ENCODE results near the gene RASSF8. TPM values are rescaled to one million over a fixed set of nuclear protein-coding genes. Genes with fewer than 3 reads are reported as not detected.

Gene RASSF8
- total RNA-seq, 1 donor from 2014 or later: 33.7 TPM

GRCh38 chr12:26032290-26032689 is 73.8 kb downstream of the RASSF8 start:
- Histone ChIP-seq H3K36me3 (no peaks in the 10 kb centered on the region), H3K27me3 (ENCODE audit: low read depth) (no peaks in the 10 kb centered on the region), H3K9me3 (replicated peaks) (no peaks in the 10 kb centered on the region), H3K4me3 (no peak overlapping the region), H3K4me1 (peaks cover 36% of the 10 kb centered on the region), H3K27ac (replicated peaks) (peak overlapping the region; percentile 11)
- no peak for TF ChIP-seq CTCF (IDR thresholded peaks at IDR 0.05; ENCODE audit: borderline replicate concordance)
- DNase-seq: no peak
- intact Hi-C loops (cut with micrococcal nuclease): no loop called here

GRCh38 chr12:26032719-26033241 is 74.3 kb downstream of the RASSF8 start:
- intact Hi-C loops (cut with micrococcal nuclease): no loop called here
- peaks cover 41% of the 10 kb centered on the region for H3K4me1 ChIP-seq
- no peaks in the 10 kb centered on the region for H3K36me3 ChIP-seq
- no peaks in the 10 kb centered on the region for H3K27me3 ChIP-seq (ENCODE audit: low read depth)
- no peak for TF ChIP-seq CTCF (IDR thresholded peaks at IDR 0.05; ENCODE audit: borderline replicate concordance)
- no peak for DNase-seq
- H3K4me3 ChIP-seq: no peak overlapping the region
- H3K27ac ChIP-seq (replicated peaks): peak overlapping the region; percentile 16
- H3K9me3 ChIP-seq (replicated peaks): no peaks in the 10 kb centered on the region

- TF ChIP-seq CTCF (IDR thresholded peaks at IDR 0.05; ENCODE audit: borderline replicate concordance): no peak
- no peak for DNase-seq
- Histone ChIP-seq H3K4me1 (peaks cover 34% of the 10 kb centered on the region), H3K9me3 (replicated peaks) (no peaks in the 10 kb centered on the region), H3K36me3 (no peaks in the 10 kb centered on the region), H3K4me3 (no peak overlapping the region), H3K27me3 (ENCODE audit: low read depth) (no peaks in the 10 kb centered on the region), H3K27ac (replicated peaks) (no peak overlapping the region)
- intact Hi-C loops (cut with micrococcal nuclease): no loop called here
These were observed 76.1 kb downstream of the RASSF8 start for GRCh38 chr12:26034371-26035142.

- TF ChIP-seq CTCF (IDR thresholded peaks at IDR 0.05; ENCODE audit: borderline replicate concordance): no peak
- no peaks in the 10 kb centered on the region for H3K27me3 ChIP-seq (ENCODE audit: low read depth)
- H3K4me3 ChIP-seq: no peak overlapping the region
- H3K4me1 ChIP-seq: peaks cover 37% of the 10 kb centered on the region
- DNase-seq: no peak
- H3K27ac ChIP-seq (replicated peaks): no peak overlapping the region
- no peaks in the 10 kb centered on the region for H3K9me3 ChIP-seq (replicated peaks)
- H3K36me3 ChIP-seq: no peaks in the 10 kb centered on the region
- intact Hi-C loops (cut with micrococcal nuclease): no loop called here
These were observed 78.4 kb downstream of the RASSF8 start for GRCh38 chr12:26036877-26037276.

- Histone ChIP-seq H3K27ac (replicated peaks) (no peak overlapping the region), H3K9me3 (replicated peaks) (no peaks in the 10 kb centered on the region), H3K27me3 (ENCODE audit: low read depth) (no peaks in the 10 kb centered on the region), H3K36me3 (no peaks in the 10 kb centered on the region), H3K4me3 (no peak overlapping the region), H3K4me1 (peaks cover 32% of the 10 kb centered on the region)
- no peak for TF ChIP-seq CTCF (IDR thresholded peaks at IDR 0.05; ENCODE audit: borderline replicate concordance)
- intact Hi-C loops (cut with micrococcal nuclease): no loop called here
- DNase-seq: no peak
These were observed 79.2 kb downstream of the RASSF8 start for GRCh38 chr12:26037615-26038220.

Measured in left ventricle myocardium inferior (tissue), 1 donor.